Cardiac muscle cell (in vitro differentiated cells and primary cell): ENCODE results near the gene COX20. TPM values are rescaled to one million over a fixed set of nuclear protein-coding genes. Genes with fewer than 3 reads are reported as not detected.
"Not testable (repeated sequence)": the region's sequence is repeated elsewhere in the genome, so short reads cannot be mapped to it uniquely, and the experiment has no call there.

ENCODE experiments used
- DNase-seq, 2 donors: peaks; one replicate each; pipeline versions ENCODE4 v3.0.0 to v3.0.0-alpha.2; 2010 to 2017; ENCODE audit warnings: low read depth in 1 of 2, low spot score in 1 of 2
- H3K27ac ChIP-seq: fragments of 200-600 bp; sonication (generic); 2 replicates; pipeline ENCODE4 v1.5.1; 2016
- H3K27me3 ChIP-seq: fragments of 200-600 bp; sonication (generic); 2 replicates; pipeline ENCODE4 v1.6.0; 2016; ENCODE audit warnings: control low read depth
- H3K36me3 ChIP-seq: fragments of 200-600 bp; sonication (generic); 2 replicates; pipeline ENCODE4 v1.5.1; 2016; ENCODE audit warnings: control low read depth
- H3K4me1 ChIP-seq: fragments of 200-600 bp; sonication (generic); 2 replicates; pipeline ENCODE4 v1.8.1; 2017; ENCODE audit warnings: low read depth, mild to moderate bottlenecking, mixed run types
- H3K4me3 ChIP-seq: fragments of 200-600 bp; sonication (generic); 2 replicates; pipeline ENCODE4 v1.5.1; 2016; ENCODE audit warnings: mild to moderate bottlenecking
- H3K9me3 ChIP-seq: fragments of 200-600 bp; sonication (generic); 2 replicates; pipeline ENCODE4 v1.5.1; 2017; ENCODE audit warnings: low read depth, mild to moderate bottlenecking, control low read depth
- polyA plus RNA-seq: library from polyadenylated mRNA; unstranded; fragments of >200 nt; fragmentation: Nextera tagmentation; extraction: Ambion mirVana; gene quantifications from 2 replicates; pipeline ENCODE4 v1.2.1, GENCODE V29; 2016
- total RNA-seq: library from RNA; depleted of rRNA; stranded (reverse); fragments of >200 nt; gene quantifications from 2 replicates; pipeline ENCODE4 v1.2.3, GENCODE V29; 2016
- TF ChIP-seq, protein P1 (sequence below): IDR thresholded peaks from 2 replicates; pipeline ENCODE4 v1.5.1; 2012; ENCODE audit warnings: low read depth, mild to moderate bottlenecking, low read length

Gene COX20
- total and polyA plus RNA-seq, 2 experiments from 2014 or later = 55.8 to 104 TPM

DNA sequence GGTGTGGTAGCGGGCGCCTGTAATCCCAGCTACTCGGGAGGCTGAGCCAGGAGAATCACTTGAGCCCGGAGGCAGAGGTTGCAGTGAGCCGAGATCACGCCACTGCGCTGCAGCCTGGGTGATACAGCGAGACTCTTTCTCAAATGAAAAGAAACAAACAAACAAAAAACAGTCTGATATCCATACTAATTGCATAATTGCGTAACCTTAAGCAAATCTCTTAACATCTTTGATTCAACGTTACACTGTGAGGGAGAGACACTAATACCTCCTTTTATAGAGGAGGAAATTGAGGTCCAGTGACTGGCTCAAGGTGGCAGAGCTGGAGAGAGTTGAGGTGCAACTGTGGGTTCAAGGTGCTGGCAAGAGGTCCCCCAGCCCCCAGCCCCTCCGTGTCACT is 12.6 kb upstream of the COX20 start:
- H3K36me3 ChIP-seq = no peaks in the 10 kb centered on the region
- H3K27ac ChIP-seq = no peak overlapping the region
- H3K27me3 ChIP-seq = no peaks in the 10 kb centered on the region
- no peak overlapping the region for H3K4me3 ChIP-seq
- no peaks in the 10 kb centered on the region for H3K9me3 ChIP-seq
- TF ChIP-seq, protein P1, sequence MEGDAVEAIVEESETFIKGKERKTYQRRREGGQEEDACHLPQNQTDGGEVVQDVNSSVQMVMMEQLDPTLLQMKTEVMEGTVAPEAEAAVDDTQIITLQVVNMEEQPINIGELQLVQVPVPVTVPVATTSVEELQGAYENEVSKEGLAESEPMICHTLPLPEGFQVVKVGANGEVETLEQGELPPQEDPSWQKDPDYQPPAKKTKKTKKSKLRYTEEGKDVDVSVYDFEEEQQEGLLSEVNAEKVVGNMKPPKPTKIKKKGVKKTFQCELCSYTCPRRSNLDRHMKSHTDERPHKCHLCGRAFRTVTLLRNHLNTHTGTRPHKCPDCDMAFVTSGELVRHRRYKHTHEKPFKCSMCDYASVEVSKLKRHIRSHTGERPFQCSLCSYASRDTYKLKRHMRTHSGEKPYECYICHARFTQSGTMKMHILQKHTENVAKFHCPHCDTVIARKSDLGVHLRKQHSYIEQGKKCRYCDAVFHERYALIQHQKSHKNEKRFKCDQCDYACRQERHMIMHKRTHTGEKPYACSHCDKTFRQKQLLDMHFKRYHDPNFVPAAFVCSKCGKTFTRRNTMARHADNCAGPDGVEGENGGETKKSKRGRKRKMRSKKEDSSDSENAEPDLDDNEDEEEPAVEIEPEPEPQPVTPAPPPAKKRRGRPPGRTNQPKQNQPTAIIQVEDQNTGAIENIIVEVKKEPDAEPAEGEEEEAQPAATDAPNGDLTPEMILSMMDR = no peak
- no peak for DNase-seq
- no peaks in the 10 kb centered on the region for H3K4me1 ChIP-seq

DNA sequence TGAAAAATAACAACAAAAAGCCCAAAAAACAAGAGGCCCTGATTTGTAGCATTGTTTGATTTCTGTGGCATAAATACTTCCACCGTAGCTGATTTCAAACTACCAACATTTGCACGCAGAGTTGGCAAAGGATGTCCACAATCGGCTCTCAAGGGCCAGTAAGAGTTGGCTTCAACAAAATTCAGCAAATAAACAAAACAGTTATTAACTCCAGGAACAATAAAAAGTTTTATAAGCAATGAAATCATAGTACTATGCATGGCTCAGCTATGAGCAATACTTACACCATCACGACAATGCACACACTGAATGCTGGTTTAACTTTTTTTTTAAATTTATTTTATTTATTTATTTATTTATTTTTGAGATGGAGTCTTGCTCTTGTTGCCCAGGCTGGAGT is 8.7 kb upstream of the COX20 start:
- Histone ChIP-seq H3K27me3 (no peaks in the 10 kb centered on the region), H3K9me3 (no peaks in the 10 kb centered on the region), H3K4me3 (no peak overlapping the region), H3K27ac (no peak overlapping the region), H3K4me1 (no peaks in the 10 kb centered on the region), H3K36me3 (no peaks in the 10 kb centered on the region)
- no peak for DNase-seq
- TF ChIP-seq, protein P1 = no peak

DNA sequence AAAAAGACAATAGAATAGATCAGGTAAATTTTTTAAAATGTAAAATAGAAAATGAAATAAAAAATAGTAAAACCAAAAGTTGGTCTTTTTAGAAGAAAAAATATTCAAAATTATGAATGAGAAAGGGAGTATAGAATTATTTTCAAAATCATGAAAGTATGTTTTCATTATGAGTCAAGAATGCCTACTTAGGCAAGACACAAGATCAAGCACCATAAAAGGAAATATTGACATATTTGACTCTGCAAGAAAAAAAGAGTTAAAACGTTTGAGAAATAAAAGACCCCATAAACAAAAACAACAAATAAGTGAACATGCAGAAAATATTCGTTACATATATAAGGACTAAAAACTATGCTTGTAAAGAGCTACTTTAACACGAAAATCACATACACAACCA is 4.8 kb upstream of the COX20 start:
- Histone ChIP-seq H3K27me3 (no peaks in the 10 kb centered on the region), H3K4me1 (peaks cover 8% of the 10 kb centered on the region), H3K36me3 (no peaks in the 10 kb centered on the region), H3K27ac (no peak overlapping the region), H3K4me3 (no peak overlapping the region), H3K9me3 (no peaks in the 10 kb centered on the region)
- no peak for DNase-seq
- TF ChIP-seq, protein P1 = no peak

DNA sequence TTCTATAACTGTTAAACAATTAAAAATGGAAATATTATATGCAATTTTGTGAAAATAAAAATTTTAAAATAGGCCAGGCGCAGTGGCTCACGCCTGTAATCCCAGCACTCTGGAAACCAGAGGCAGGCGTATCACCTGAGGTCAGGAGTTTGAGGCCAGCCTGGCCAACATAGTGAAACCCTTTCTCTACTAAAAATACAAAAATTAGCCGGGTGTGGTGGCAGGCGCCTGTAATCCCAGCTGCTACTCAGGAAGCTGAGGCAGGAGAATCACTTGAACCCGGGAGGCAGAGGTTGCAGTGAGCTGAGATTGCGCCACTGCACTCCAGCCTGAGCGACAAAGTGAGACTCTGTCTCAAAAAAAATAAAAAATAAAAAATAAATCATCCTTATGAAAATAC is 2.2 kb upstream of the COX20 start:
- H3K4me1 ChIP-seq = peaks cover 18% of the 10 kb centered on the region
- H3K27me3 ChIP-seq, DNase-seq, H3K36me3 ChIP-seq, H3K9me3 ChIP-seq, H3K27ac ChIP-seq, H3K4me3 ChIP-seq: not testable (repeated sequence)

DNA sequence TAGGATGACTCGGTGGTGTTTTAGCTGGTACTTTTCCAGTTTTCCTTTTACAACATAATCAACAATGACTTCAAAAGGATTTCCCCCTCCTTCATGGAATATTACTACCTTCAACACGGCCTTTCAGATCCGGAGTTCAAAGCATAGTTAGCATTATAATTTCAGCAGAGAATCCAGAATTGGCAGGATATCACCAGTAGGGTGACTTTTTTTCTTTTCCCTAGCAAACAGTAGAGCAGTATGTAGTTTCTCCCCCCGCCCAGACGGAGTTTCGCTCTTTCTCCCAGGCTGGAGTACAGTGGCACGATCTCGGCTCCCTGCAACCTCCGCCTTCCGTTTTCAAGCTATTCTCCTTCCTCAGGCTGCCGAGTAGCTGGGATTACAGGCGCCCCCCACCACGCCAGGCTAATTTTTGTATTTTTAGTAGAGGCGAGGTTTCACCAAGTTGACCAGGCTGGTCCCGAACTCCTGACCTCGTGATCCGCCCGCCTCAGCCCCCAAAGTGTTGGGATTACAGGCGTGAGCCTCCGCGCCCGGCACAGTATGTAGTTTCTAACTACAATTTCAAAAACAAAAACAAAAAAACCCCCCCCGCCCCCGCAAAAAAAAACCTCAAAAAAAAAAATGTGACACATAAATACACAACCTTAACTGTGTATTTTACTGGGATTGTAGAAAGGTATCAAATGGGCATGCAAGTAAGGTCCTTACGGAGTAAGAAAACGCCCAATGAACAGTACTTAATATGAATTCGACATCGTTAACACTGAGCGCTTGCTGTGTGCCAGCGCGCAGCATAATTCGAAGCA is 1.5 kb upstream of the COX20 start:
- TF ChIP-seq, protein P1 = peak; percentile 26
- H3K27me3 ChIP-seq = no peaks in the 10 kb centered on the region

DNA sequence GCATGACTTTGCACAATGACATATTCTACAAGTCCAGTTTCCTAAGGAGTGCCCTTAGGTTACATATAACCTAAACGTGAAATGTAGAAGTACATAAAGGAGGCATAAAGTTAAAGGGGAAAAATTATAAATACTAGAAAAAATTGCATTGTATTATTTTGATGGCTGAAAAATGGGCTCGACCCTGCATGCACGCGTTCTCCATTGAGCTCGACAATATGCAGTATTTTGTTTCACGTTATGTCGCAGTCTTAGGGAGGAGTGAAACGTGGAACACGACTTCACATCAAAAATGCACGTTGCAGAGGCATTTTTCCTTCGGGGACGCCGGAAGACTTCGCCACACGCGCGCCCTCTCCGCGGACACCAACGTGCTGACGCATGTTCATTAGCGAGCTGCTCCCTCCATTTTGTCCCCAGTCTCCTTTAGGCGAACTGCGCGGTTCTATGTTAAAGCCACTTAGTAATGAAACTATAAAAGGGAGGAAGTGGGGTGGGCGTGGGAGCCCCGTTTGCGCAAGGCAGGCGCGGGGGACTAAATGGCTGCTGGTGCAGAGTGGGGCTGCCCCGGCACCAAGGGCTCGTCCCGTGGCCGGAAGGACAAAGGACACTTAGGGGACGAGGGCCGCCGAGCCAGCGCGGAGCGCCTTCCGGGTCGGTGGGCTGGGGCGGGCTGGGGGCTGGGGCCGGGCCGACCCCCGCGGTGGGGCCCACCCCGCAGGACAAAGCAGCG is 749 bp upstream of the COX20 start:
- Histone ChIP-seq H3K27me3 (no peaks in the 10 kb centered on the region), H3K4me1 (peaks cover 18% of the 10 kb centered on the region), H3K9me3 (no peaks in the 10 kb centered on the region), H3K4me3 (peak overlapping the region; percentile 57), H3K36me3 (no peaks in the 10 kb centered on the region), H3K27ac (peak overlapping the region; percentile 100)
- TF ChIP-seq, protein P1 = no peak
- DNase-seq = peak; percentile 94

More for the DNA sequence above, 1.5 kb upstream of the COX20 start:
- DNase-seq = peak; percentile 48 to 79
- H3K4me3 ChIP-seq = peak overlapping the region; percentile 57
- H3K36me3 ChIP-seq = no peaks in the 10 kb centered on the region
- peaks cover 18% of the 10 kb centered on the region for H3K4me1 ChIP-seq
- no peaks in the 10 kb centered on the region for H3K9me3 ChIP-seq
- H3K27ac ChIP-seq = peak overlapping the region; percentile 100
